Mesothelial cell of epicardium (in vitro differentiated cells): ENCODE data around the gene THOP1. TPM values are rescaled to one million over a fixed set of nuclear protein-coding genes. Genes with fewer than 3 reads are reported as not detected.

ENCODE experiments used
- DNase-seq, 2 experiments: peaks; one replicate each; pipeline ENCODE4 v3.0.0; 2021; ENCODE audit warnings: low spot score in 2 of 2; ENCODE audit not compliant: unreplicated experiment in 2 of 2
- H3K27ac Mint-ChIP-seq: 2 replicates; pipeline ENCODE4 v1.8.0; 2021; ENCODE audit warnings: mixed read lengths
- H3K27me3 Mint-ChIP-seq: 2 replicates; pipeline ENCODE4 v1.8.0; 2021; ENCODE audit warnings: low read depth, mixed read lengths
- H3K36me3 Mint-ChIP-seq: 2 replicates; pipeline ENCODE4 v1.8.0; 2021; ENCODE audit warnings: mixed read lengths
- H3K4me1 Mint-ChIP-seq: 2 replicates; pipeline ENCODE4 v1.8.0; 2021; ENCODE audit warnings: mixed read lengths
- H3K4me3 Mint-ChIP-seq: 2 replicates; pipeline ENCODE4 v1.8.0; 2021; ENCODE audit warnings: mild to moderate bottlenecking, moderate library complexity, mixed read lengths
- H3K9me3 Mint-ChIP-seq: 2 replicates; pipeline ENCODE4 v1.8.0; 2021; ENCODE audit warnings: mixed read lengths
- CTCF ChIP-seq: fragments of 200-600 bp; sonication (generic); IDR thresholded peaks from one replicate; pipeline ENCODE4 v1.5.0; 2021; ENCODE audit warnings: antibody characterized with exemption; ENCODE audit not compliant: unreplicated experiment
- total RNA-seq: library from RNA; stranded (reverse); gene quantifications from 3 replicates; pipeline ENCODE4 v1.2.1, GENCODE V29; 2021

THOP1 gene
- total RNA-seq, 1 donor from 2014 or later: 80.8 TPM

- Mint-ChIP-seq H3K4me1 (no peaks in the 10 kb centered on the region), H3K36me3 (peaks cover 17% of the 10 kb centered on the region), H3K27me3 (no peaks in the 10 kb centered on the region), H3K4me3 (no peak overlapping the region), H3K9me3 (no peaks in the 10 kb centered on the region), H3K27ac (no peak overlapping the region)
- DNase-seq: no peak
- no peak for TF ChIP-seq CTCF
Measured at GRCh38 chr19:2763687-2764086, 21.6 kb upstream of the THOP1 start.

DNA sequence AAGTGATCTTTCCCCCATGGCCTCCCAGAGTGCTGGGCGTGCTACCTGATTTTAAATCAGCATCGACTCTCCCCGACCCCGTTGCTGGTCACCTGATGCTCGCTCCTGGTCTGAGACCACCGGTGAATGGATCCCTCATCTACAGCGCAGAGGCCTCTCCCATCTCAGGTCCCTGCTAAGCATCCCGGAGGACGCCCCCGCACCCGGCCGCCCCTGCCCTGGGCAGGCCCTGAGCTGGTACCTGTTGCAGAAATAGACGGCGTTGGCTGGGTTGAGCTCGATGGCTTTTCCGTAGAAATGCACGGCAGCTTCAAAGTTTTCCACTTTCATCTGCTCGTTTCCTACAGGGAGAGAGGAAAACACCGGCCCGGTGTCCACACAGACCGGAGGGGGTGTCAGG is 20.4 kb upstream of the THOP1 start:
- DNase-seq: no peak
- H3K27ac Mint-ChIP-seq: no peak overlapping the region
- H3K4me1 Mint-ChIP-seq: no peaks in the 10 kb centered on the region
- H3K36me3 Mint-ChIP-seq: peaks cover 8% of the 10 kb centered on the region
- H3K9me3 Mint-ChIP-seq: no peaks in the 10 kb centered on the region
- TF ChIP-seq CTCF: no peak
- no peak overlapping the region for H3K4me3 Mint-ChIP-seq
- no peaks in the 10 kb centered on the region for H3K27me3 Mint-ChIP-seq

DNA sequence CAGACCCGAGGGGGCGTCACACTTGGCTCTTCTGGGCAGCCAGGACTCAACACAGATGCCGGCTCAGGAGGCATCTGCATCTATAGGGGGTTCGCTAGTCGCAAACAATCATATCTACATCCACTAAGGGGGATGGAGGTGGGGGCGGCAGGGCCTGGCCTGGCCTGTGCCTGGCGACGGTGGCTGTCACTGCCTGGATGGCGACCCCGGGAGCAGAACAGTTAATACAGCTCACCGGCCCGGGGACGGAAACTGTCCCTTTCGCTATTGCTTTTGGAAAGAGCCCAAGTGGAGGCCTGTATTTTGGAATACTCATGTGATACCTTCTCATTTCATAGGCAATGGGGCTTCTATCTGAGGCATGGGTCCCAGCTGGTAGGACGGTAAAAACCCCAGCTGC is 19.9 kb upstream of the THOP1 start:
- no peaks in the 10 kb centered on the region for H3K27me3 Mint-ChIP-seq
- no peak for DNase-seq

DNA sequence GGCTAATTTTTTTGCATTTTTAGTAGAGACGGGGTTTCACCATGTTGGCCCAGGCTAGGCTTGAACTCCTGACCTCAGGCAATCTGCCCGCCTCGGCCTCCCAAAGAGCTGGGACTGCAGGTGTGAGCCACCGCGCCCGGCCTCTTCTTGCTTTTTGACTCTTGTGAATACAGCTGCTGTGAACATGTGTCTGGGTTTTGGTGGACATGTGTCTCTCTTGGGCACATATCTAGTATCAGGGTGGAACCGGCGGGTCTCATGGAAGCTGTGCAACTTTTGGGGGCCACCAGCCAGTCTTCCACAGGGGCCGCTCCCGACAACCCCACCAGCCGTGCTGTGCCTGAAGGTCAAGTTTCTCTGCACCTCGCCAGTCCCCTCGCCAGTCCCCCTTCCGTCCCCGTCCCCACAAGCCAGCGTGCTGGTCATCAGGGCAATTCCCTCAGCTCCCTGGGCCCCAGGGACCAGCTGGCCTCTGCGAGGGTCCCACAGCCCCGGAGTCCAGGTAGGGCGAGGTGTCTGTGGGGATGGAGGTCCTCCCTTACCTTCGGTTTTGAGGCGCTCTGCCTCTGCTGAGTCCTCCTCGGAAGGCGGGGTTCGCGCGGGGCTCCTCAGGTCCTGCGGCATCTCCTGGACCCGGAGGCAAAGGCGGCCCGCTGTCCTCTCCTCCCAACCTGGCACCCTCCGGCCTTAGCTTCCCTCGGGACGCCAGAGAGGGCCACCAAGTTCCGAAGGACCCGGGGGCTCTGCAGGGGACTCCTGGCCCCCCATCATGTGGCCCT is 18.5 kb upstream of the THOP1 start:
- Mint-ChIP-seq H3K9me3 (no peaks in the 10 kb centered on the region), H3K4me1 (no peaks in the 10 kb centered on the region), H3K4me3 (no peak overlapping the region), H3K27me3 (no peaks in the 10 kb centered on the region), H3K36me3 (peaks cover 3% of the 10 kb centered on the region), H3K27ac (no peak overlapping the region)
- no peak for DNase-seq
- no peak for TF ChIP-seq CTCF

More for the DNA sequence above, 19.9 kb upstream of the THOP1 start:
- Mint-ChIP-seq H3K36me3 (peaks cover 8% of the 10 kb centered on the region), H3K4me3 (no peak overlapping the region), H3K27ac (no peak overlapping the region), H3K4me1 (no peaks in the 10 kb centered on the region), H3K9me3 (no peaks in the 10 kb centered on the region)
- TF ChIP-seq CTCF: no peak

DNA sequence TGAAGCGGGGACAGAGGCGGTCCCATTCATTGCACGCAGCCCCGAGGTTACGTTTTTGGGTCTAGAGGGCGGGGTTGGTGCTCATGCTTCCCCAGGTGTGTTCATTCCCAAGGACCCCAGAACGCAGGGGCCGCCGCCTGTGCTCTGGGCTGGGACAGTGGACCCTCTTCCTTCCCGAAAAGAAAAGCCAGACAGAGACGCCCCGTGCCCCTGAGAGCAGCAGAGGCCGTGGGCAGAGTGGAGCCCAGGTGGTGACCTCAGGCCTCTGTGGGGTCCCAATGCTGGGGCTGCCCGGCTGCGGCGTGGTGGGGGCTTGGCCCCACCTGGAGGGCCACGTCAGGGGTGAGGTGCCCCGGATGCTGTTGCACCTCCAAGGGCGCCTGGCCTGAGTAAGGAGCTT is 17.6 kb upstream of the THOP1 start:
- no peak for TF ChIP-seq CTCF
- DNase-seq: no peak
- H3K27me3 Mint-ChIP-seq: no peaks in the 10 kb centered on the region
- H3K27ac Mint-ChIP-seq: no peak overlapping the region
- peaks cover 5% of the 10 kb centered on the region for H3K36me3 Mint-ChIP-seq
- no peaks in the 10 kb centered on the region for H3K4me1 Mint-ChIP-seq
- no peak overlapping the region for H3K4me3 Mint-ChIP-seq
- H3K9me3 Mint-ChIP-seq: no peaks in the 10 kb centered on the region
